ENCODE measurements around the gene HEPN1.

- TF ChIP-seq CTCF (IDR thresholded peaks at IDR 0.05; ENCODE audit: insufficient read depth, low read depth, low read length) (no peak), EZH2 (IDR thresholded peaks at IDR 0.05; ENCODE audit: insufficient read depth, low read length) (no peak)
Measured at GRCh38 chr11:124884869-124885479, 34.1 kb upstream of the HEPN1 start.
